ENCODE data around the gene SUPT20HL1.
"Not testable (repeated sequence)": the region's sequence is repeated elsewhere in the genome, so short reads cannot be mapped to it uniquely, and the experiment has no call there.

The SUPT20HL1 gene

GRCh38 chrX:24360272-24360671 lies at the start of gene SUPT20HL1:
Gene SUPT20HL1 (plus strand): TSS chrX:24360639. CDS start chrX:24362761, 2,122 bp downstream.
- H3K27ac ChIP-seq = no peak within 1 kb of the TSS
- TF ChIP-seq CTCF (conservative IDR thresholded peaks at IDR 0.05) (no peak), ZFX (IDR thresholded peaks at IDR 0.05) (no peak)

DNA sequence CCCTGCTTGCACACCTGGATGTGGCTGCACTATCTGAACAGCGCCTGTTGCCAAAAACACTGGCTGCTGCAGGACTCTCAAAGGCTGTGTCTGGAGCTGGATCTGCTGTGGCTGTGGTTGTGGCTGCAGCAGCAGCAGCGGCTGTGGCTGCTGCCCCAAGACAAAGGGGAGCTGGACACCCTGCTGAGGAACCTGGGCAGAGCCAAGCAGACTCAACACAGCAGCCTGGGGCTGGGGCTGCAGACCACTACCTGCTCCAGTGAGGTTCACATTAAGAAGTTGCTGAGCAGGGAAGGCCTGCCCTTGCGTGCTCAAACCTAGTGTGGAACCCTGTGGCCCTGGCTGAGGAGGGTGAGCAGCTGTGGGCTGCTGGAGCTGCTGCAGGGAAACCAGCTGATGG lies 49.5 kb upstream of the SUPT20HL1 start:
- not testable (repeated sequence) for H3K27ac ChIP-seq

GRCh38 chrX:24311507-24312248 lies 48.8 kb upstream of the SUPT20HL1 start:
- H3K27ac ChIP-seq = not testable (repeated sequence)

DNA sequence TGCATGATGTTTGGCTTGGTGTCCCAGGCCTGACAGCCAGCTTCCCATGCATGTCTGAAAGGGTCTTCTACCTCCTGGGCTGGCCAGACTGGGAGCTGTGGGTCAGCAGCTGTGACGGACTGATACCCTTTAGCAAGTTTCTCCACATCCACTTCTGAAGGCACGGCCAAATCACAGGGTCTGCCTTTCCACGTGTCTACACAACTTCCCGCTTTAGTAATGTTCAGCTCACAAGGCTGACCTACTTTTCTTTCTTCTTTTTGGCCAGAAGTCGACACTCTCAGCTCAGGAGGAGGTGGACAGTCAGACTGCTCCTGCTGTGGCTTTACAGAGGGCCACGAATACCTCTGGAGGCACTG lies 48.2 kb upstream of the SUPT20HL1 start:
- not testable (repeated sequence) for H3K27ac ChIP-seq

GRCh38 chrX:24314019-24314635 lies 46.3 kb upstream of the SUPT20HL1 start, which contains the start of gene SUPT20HL2:
Gene SUPT20HL2 (minus strand): TSS chrX:24314069. CDS start chrX:24313315, 754 bp downstream.
- TF ChIP-seq ZFX (IDR thresholded peaks at IDR 0.05) = no peak
- no peak for TF ChIP-seq CTCF (conservative IDR thresholded peaks at IDR 0.05)
- H3K27ac ChIP-seq = no peak within 1 kb of the TSS

- no peak overlapping the region for H3K27ac ChIP-seq
- TF ChIP-seq ZFX (IDR thresholded peaks at IDR 0.05) = no peak
- no peak for TF ChIP-seq CTCF (conservative IDR thresholded peaks at IDR 0.05)
These were observed 44.3 kb upstream of the SUPT20HL1 start for GRCh38 chrX:24316111-24316510.

GRCh38 chrX:24317567-24317966 lies 42.9 kb upstream of the SUPT20HL1 start:
- H3K27ac ChIP-seq = no peak overlapping the region
- TF ChIP-seq CTCF (conservative IDR thresholded peaks at IDR 0.05) = no peak
- no peak for TF ChIP-seq ZFX (IDR thresholded peaks at IDR 0.05)

DNA sequence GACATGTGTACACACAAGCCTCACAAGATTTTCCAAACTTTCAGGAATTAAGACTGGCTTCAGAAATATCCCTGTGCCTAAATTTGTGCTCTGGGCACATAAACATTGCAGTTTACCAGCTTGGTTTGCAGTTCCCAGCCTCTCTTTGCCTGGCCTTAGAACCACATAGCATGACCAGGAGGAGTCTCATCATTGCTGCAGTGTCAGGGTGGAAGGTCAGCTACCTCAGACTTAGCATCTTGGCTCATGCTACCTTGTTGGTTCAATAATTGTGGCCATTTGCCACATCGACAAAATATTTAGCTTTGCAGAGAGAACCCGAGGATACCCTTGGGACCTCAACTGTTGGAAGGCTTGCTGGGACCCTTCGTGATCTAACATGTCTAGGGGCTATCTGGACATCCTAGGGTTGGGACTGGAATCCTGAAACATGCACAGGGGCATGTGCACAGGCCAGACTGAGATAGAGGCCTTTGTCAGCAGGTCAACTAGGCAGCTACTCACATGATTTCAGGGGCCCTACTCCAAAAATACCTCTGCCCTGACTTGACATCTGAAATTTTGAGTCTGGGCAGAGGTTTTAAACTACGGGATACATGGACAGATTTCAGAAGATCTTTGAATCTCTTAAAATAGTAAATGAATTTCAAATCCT lies 38.6 kb upstream of the SUPT20HL1 start:
- H3K27ac ChIP-seq = no peak overlapping the region
- TF ChIP-seq CTCF (conservative IDR thresholded peaks at IDR 0.05) (no peak), ZFX (IDR thresholded peaks at IDR 0.05) (no peak)

DNA sequence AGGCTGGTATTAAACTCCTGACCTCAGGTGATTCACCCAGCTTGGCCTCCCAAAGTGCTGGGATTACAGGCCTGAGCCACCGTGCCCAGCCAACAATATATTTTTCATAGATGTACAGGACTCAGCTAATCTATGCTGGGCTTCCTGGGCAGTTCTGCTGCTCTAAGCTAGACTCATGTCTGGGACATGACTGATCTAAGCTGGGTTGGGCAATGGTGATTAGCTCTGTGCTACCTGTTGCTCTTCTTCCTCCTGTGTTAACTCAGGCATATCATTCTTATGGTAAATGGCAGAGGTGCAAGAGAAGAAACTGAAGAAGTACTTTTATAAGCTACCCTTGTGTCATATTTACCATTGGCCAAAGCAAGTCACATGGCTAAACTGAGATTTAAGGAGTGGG lies 35.2 kb upstream of the SUPT20HL1 start:
- TF ChIP-seq CTCF (conservative IDR thresholded peaks at IDR 0.05) (no peak), ZFX (IDR thresholded peaks at IDR 0.05) (no peak)
- no peak overlapping the region for H3K27ac ChIP-seq

Measured in C4-2B (cell line).